Osteoblast (primary cell): ENCODE results near the gene RBM10. TPM values are rescaled to one million over a fixed set of nuclear protein-coding genes. Genes with fewer than 3 reads are reported as not detected.

Experiments used
- DNase-seq: peaks from one replicate; pipeline ENCODE4 v3.0.0; 2011; ENCODE audit warnings: low spot score, mixed read lengths; ENCODE audit not compliant: insufficient read length; ENCODE audit errors: missing footprints
- H2AFZ ChIP-seq: 2 replicates; pipeline ENCODE4 v1.6.0; 2011; ENCODE audit warnings: mild to moderate bottlenecking, low read length
- H3K27ac ChIP-seq: 2 replicates; pipeline ENCODE4 v1.5.1; 2011; ENCODE audit warnings: mild to moderate bottlenecking, low read depth, low read length, moderate library complexity
- H3K27me3 ChIP-seq: 2 replicates; pipeline ENCODE4 v1.6.0; 2012; ENCODE audit warnings: mild to moderate bottlenecking, control low read depth, inconsistent platforms, low read length, moderate library complexity; ENCODE audit not compliant: insufficient read depth
- H3K36me3 ChIP-seq: 2 replicates; pipeline ENCODE4 v1.5.1; 2011; ENCODE audit warnings: mild to moderate bottlenecking, low read length, control low read depth, moderate library complexity; ENCODE audit not compliant: insufficient read depth
- H3K4me1 ChIP-seq: 2 replicates; pipeline ENCODE4 v1.5.1; 2011; ENCODE audit warnings: mild to moderate bottlenecking, low read length, control low read depth, moderate library complexity; ENCODE audit not compliant: insufficient read depth
- H3K4me2 ChIP-seq: 2 replicates; pipeline ENCODE4 v1.6.0; 2011; ENCODE audit warnings: mild to moderate bottlenecking, low read length; ENCODE audit not compliant: insufficient read depth
- H3K4me3 ChIP-seq: fragments of 200-600 bp; sonication (generic); 3 replicates; pipeline ENCODE4 v1.5.1; 2012; ENCODE audit warnings: mild to moderate bottlenecking, low read length, inconsistent platforms; ENCODE audit not compliant: insufficient read depth
- H3K79me2 ChIP-seq: 2 replicates; pipeline ENCODE4 v1.6.0; 2012; ENCODE audit warnings: mild to moderate bottlenecking, low read length, control low read depth, inconsistent platforms; ENCODE audit not compliant: insufficient read depth
- H3K9me3 ChIP-seq: 2 replicates; pipeline ENCODE4 v1.5.1; 2011; ENCODE audit warnings: low read depth, low read length, control low read depth
- H4K20me1 ChIP-seq: 2 replicates; pipeline ENCODE4 v1.6.0; 2012; ENCODE audit warnings: mild to moderate bottlenecking, low read length, control low read depth; ENCODE audit not compliant: insufficient read depth
- total RNA-seq: library from RNA; depleted of rRNA; stranded (reverse); fragments of >200 nt; gene quantifications from 2 replicates; pipeline ENCODE4 v1.2.3, GENCODE V29; 2012
- TF ChIP-seq, protein P1 (sequence below): IDR thresholded peaks from 2 replicates; pipeline ENCODE4 v1.5.1; 2011; ENCODE audit warnings: mild to moderate bottlenecking, low read depth, low read length, moderate library complexity; ENCODE audit errors: extremely low read depth

The RBM10 gene
- total RNA-seq, 1 donor = 32.9 TPM

DNA sequence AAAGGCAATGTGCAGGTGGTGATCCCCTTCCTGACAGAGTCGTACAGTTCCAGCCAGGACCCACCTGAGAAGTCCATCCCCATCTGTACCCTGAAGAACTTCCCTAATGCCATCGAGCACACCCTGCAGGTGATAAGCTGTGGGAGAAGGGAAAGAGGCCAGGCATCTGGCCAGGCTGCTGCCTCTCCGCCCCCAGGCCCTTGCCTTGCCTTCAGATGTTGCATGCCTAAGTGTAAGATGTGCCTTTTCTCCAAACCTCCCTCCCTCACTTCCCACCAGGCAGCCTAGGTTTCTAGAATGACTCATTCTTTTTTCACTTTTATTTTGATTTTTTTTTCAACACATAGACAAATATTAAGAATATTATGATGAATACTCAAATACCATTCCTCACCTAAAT lies 61.3 kb downstream of the RBM10 start:
- TF ChIP-seq, protein P1, sequence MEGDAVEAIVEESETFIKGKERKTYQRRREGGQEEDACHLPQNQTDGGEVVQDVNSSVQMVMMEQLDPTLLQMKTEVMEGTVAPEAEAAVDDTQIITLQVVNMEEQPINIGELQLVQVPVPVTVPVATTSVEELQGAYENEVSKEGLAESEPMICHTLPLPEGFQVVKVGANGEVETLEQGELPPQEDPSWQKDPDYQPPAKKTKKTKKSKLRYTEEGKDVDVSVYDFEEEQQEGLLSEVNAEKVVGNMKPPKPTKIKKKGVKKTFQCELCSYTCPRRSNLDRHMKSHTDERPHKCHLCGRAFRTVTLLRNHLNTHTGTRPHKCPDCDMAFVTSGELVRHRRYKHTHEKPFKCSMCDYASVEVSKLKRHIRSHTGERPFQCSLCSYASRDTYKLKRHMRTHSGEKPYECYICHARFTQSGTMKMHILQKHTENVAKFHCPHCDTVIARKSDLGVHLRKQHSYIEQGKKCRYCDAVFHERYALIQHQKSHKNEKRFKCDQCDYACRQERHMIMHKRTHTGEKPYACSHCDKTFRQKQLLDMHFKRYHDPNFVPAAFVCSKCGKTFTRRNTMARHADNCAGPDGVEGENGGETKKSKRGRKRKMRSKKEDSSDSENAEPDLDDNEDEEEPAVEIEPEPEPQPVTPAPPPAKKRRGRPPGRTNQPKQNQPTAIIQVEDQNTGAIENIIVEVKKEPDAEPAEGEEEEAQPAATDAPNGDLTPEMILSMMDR = no peak
- Histone ChIP-seq H3K4me2 (no peak overlapping the region), H3K79me2 (peaks cover 15% of the 10 kb centered on the region), H3K4me3 (no peak overlapping the region), H3K4me1 (no peaks in the 10 kb centered on the region), H3K27ac (no peak overlapping the region), H3K36me3 (peaks cover 95% of the 10 kb centered on the region), H4K20me1 (peaks cover 73% of the 10 kb centered on the region), H2AFZ (no peak overlapping the region), H3K9me3 (no peaks in the 10 kb centered on the region), H3K27me3 (no peaks in the 10 kb centered on the region)
- peak; percentile 48 for DNase-seq

- Histone ChIP-seq H3K4me3 (no peak overlapping the region), H3K4me2 (no peak overlapping the region), H2AFZ (no peak overlapping the region), H3K36me3 (peaks cover 95% of the 10 kb centered on the region), H4K20me1 (peaks cover 72% of the 10 kb centered on the region), H3K27me3 (no peaks in the 10 kb centered on the region), H3K9me3 (no peaks in the 10 kb centered on the region), H3K27ac (no peak overlapping the region), H3K79me2 (peaks cover under 1% of the 10 kb centered on the region), H3K4me1 (no peaks in the 10 kb centered on the region)
- DNase-seq = no peak
- TF ChIP-seq, protein P1 = no peak
Observed at GRCh38 chrX:47208108-47208507, 63.1 kb downstream of the RBM10 start.

DNA sequence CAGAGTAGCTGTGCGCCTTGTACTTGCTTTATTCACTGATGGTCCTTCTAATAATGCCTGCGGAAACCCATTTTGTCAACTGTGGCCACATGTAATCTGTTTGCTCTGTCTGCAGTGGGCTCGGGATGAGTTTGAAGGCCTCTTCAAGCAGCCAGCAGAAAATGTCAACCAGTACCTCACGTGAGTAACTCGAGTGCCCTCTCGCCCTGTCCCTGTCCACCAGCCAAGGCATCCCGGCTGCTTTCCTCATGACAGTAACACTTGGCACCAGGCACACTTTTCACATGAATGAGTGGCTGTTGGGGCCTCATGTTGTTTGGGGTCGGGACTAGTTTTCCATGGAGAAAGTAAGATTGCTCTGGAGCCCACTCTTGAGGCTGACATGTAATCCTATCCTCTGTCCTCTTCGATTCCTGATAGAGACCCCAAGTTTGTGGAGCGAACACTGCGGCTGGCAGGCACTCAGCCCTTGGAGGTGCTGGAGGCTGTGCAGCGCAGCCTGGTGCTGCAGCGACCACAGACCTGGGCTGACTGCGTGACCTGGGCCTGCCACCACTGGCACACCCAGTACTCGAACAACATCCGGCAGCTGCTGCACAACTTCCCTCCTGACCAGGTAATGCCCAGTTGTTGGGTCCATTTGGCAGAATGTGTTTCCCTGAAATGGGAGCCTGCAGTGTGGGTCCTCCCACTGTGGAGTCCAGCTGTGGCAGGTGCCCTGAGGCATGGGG lies 64.7 kb downstream of the RBM10 start:
- no peak overlapping the region for H3K4me3 ChIP-seq
- TF ChIP-seq, protein P1 = no peak
- peaks cover 93% of the 10 kb centered on the region for H3K36me3 ChIP-seq
- H3K27ac ChIP-seq = no peak overlapping the region
- DNase-seq = peak; percentile 63
- no peaks in the 10 kb centered on the region for H3K79me2 ChIP-seq
- no peaks in the 10 kb centered on the region for H3K9me3 ChIP-seq
- peaks cover 69% of the 10 kb centered on the region for H4K20me1 ChIP-seq
- no peaks in the 10 kb centered on the region for H3K4me1 ChIP-seq
- no peak overlapping the region for H2AFZ ChIP-seq
- H3K4me2 ChIP-seq = no peak overlapping the region
- H3K27me3 ChIP-seq = no peaks in the 10 kb centered on the region

- Histone ChIP-seq H3K27me3 (no peaks in the 10 kb centered on the region), H3K36me3 (peaks cover 95% of the 10 kb centered on the region), H3K4me2 (no peak overlapping the region), H3K4me1 (no peaks in the 10 kb centered on the region), H3K27ac (no peak overlapping the region), H3K79me2 (no peaks in the 10 kb centered on the region), H3K4me3 (no peak overlapping the region), H4K20me1 (peaks cover 71% of the 10 kb centered on the region), H3K9me3 (no peaks in the 10 kb centered on the region), H2AFZ (no peak overlapping the region)
- peak; percentile 44 for DNase-seq
- TF ChIP-seq, protein P1 = no peak
Observed at GRCh38 chrX:47210661-47211425, 65.8 kb downstream of the RBM10 start.
